Measurements from ENCODE around the gene ZNF526. TPM values are rescaled to one million over a fixed set of nuclear protein-coding genes. Genes with fewer than 3 reads are reported as not detected.

ZNF526 gene
- total and polyA plus RNA-seq, 9 of the 15 experiments (the other 6 are each of a cell fraction or from before 2014, with no cell fraction given): 1.3 to 17.9 (median 6.2) TPM

DNA sequence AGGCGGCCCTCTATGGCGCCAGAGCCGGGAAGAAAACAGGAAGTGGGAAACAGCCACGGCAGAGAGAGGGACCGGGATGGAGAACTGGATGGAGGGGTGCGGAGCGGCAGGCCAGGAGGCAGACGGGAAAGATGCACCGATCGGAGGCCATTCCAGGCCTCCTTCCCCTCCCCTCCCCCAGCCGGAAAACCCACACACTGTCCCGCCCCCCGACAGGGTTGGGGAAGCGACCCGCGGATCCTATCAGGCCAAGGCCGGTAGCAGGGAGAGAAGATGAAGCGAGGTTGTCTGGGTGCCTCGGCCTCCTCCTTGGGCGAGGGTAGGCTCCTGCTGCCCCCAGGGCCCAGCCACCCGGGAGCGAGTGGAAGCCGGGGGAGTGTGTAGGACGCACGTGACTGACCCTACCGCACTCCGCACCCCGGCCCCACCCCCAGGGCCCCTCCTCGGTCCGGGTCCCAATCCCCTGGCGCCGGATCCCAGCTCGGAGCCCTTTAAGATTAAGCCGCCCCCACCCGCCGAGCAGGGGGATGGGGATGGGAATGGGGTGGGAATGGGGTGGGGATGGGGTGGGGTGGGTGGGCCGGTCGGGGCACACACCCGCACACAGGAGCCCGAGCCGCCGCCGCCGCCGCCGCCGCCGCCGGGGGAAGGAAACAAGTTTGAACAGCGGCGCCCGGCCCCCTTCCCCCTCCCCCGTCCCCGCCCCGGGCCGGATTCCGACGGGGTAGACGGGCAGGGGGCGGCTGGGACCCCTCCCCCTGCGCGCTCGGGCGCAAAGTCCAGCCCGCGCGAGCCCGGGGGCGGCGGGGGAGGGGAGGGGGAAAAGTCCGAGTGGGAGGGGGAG lies 33.4 kb downstream of the ZNF526 start (continued):
- TF ChIP-seq ZNF398 (CRISPR knock-in tag; IDR thresholded peaks at IDR 0.05) (no peak), ZNF282 (CRISPR knock-in tag; IDR thresholded peaks at IDR 0.05) (no peak), ZNF436 (CRISPR knock-in tag; IDR thresholded peaks at IDR 0.05) (no peak), MEF2D (tag; conservative IDR thresholded peaks at IDR 0.05; ENCODE audit: low read depth) (no peak), ZFP30 (CRISPR knock-in tag; IDR thresholded peaks at IDR 0.05; ENCODE audit: borderline replicate concordance) (no peak), TEAD4 (IDR thresholded peaks at IDR 0.05; ENCODE audit: low read length) (no peak), TEAD4 (CRISPR knock-in tag; IDR thresholded peaks at IDR 0.05; ENCODE audit: borderline replicate concordance) (no peak), RBM39 (optimal IDR thresholded peaks at IDR 0.05; ENCODE audit: low read depth, low read length) (no peak), ZNF512 (tag; IDR thresholded peaks at IDR 0.05) (no peak), ESRRA (IDR thresholded peaks at IDR 0.05; ENCODE audit: borderline replicate concordance, low read depth) (no peak), ZNF79 (CRISPR knock-in tag; IDR thresholded peaks at IDR 0.05; ENCODE audit: low read depth) (no peak), RBBP5 (IDR thresholded peaks at IDR 0.05; ENCODE audit: borderline replicate concordance, insufficient read depth, low read length, poor library complexity, severe bottlenecking) (no peak), ZNF347 (CRISPR knock-in tag; IDR thresholded peaks at IDR 0.05; ENCODE audit: low read depth) (no peak), ZMIZ1 (IDR thresholded peaks at IDR 0.05; ENCODE audit: low read depth in 2 of 2, low read length in 2 of 2) (no peak), ZEB2 (IDR thresholded peaks at IDR 0.05) (no peak), ZNF197 (CRISPR knock-in tag; IDR thresholded peaks at IDR 0.05; ENCODE audit: low read depth) (no peak), NR3C1 (CRISPR knock-in tag; IDR thresholded peaks at IDR 0.05) (no peak), ARNT (IDR thresholded peaks at IDR 0.05) (no peak)
- TF ChIP-seq, protein P1, sequence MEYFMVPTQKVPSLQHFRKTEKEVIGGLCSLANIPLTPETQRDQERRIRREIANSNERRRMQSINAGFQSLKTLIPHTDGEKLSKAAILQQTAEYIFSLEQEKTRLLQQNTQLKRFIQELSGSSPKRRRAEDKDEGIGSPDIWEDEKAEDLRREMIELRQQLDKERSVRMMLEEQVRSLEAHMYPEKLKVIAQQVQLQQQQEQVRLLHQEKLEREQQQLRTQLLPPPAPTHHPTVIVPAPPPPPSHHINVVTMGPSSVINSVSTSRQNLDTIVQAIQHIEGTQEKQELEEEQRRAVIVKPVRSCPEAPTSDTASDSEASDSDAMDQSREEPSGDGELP (CRISPR knock-in tag; IDR thresholded peaks at IDR 0.05; ENCODE audit: borderline replicate concordance): no peak

Data from K562 (cell line).